Glutamatergic neuron (in vitro differentiated cells): ENCODE measurements around the gene UAP1L1. TPM values are rescaled to one million over a fixed set of nuclear protein-coding genes. Genes with fewer than 3 reads are reported as not detected.

Experiments used
- DNase-seq: peaks from one replicate; pipeline ENCODE4 v3.0.0; 2022
- H3K27ac Mint-ChIP-seq: one replicate; pipeline ENCODE4 v1.8.0; 2020; ENCODE audit warnings: mild to moderate bottlenecking, mixed read lengths, inconsistent platforms; ENCODE audit not compliant: unreplicated experiment
- H3K27me3 Mint-ChIP-seq: one replicate; pipeline ENCODE4 v1.8.0; 2020; ENCODE audit warnings: mild to moderate bottlenecking, moderate library complexity, mixed read lengths, inconsistent platforms; ENCODE audit not compliant: unreplicated experiment
- H3K36me3 Mint-ChIP-seq: one replicate; pipeline ENCODE4 v1.8.0; 2020; ENCODE audit warnings: mild to moderate bottlenecking, mixed read lengths, inconsistent platforms; ENCODE audit not compliant: unreplicated experiment
- H3K4me1 Mint-ChIP-seq: one replicate; pipeline ENCODE4 v1.8.0; 2020; ENCODE audit warnings: mild to moderate bottlenecking, low read depth, mixed read lengths, inconsistent platforms; ENCODE audit not compliant: unreplicated experiment
- H3K4me3 Mint-ChIP-seq: one replicate; pipeline ENCODE4 v1.8.0; 2020; ENCODE audit warnings: mild to moderate bottlenecking, mixed read lengths, inconsistent platforms; ENCODE audit not compliant: unreplicated experiment
- H3K9me3 Mint-ChIP-seq: one replicate; pipeline ENCODE4 v1.8.0; 2020; ENCODE audit warnings: mild to moderate bottlenecking, moderate library complexity, mixed read lengths, inconsistent platforms; ENCODE audit not compliant: unreplicated experiment
- CTCF ChIP-seq: fragments of 200-600 bp; sonication (generic); IDR thresholded peaks from one replicate; pipeline ENCODE4 v1.5.0; 2021; ENCODE audit not compliant: partially characterized antibody, unreplicated experiment
- total RNA-seq: library from RNA; stranded (reverse); fragmentation: NEBNext Ultra II Directional; extraction: Animal tissue kit (Norgen Biotek cat#: 25700); gene quantifications from one replicate; pipeline ENCODE4 v1.2.1, GENCODE V29; 2021; ENCODE audit not compliant: unreplicated experiment

Gene UAP1L1
- total RNA-seq, 1 donor from 2014 or later, result 5.1 TPM

DNA sequence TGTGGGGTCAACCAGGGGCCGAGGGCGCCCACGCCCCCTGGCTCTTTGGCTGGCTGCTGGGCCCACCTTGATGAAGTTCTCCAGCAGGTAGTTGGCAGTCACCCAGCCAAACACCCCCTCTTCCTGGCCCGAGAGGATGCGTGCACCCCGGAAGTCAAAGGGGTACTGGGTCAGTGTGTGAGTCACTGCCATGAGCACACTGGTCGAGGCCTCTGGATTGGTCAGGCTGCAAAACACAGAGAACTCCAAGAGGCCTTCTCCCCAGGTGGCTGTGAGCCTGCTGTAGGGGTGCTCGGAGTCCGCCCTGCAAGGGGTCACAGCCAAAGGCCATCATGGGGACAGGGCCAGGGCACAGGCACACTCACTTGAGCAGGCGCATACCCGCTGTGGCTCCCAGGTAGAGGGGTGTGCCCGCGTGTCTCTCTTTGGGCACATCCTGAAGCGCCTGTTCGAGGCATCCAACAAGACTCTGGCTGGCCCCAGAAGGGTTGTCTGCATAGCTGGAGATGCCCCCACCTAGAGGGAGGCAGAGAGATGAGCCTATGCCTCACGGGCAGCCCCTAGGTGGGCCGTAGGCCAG is 26.1 kb upstream of the UAP1L1 start:
- Mint-ChIP-seq H3K4me3 (no peak overlapping the region), H3K9me3 (no peaks in the 10 kb centered on the region), H3K27ac (no peak overlapping the region), H3K36me3 (no peaks in the 10 kb centered on the region), H3K4me1 (no peaks in the 10 kb centered on the region), H3K27me3 (peaks cover 8% of the 10 kb centered on the region)
- no peak for DNase-seq
- TF ChIP-seq CTCF, result no peak

DNA sequence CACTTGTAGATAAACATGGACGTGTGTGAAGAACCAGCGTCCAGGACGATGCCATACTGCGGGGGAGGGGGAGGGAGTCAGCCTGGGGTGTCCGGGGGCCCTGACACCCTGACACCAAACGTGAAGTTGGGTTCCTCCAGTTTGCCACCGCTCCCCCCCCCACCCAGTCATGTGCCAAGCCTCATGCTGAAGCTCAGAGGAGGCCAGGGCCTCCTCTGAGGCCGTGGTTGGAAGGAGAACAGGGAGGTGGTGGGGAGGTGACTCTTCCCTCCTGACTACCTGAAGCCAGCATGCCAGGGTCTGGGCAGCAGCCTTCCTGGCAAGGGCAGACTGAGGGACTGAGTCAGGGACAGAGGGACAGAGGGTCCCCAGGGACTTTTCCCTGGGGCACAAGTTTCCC is 25.0 kb upstream of the UAP1L1 start:
- TF ChIP-seq CTCF, result no peak
- peaks cover 9% of the 10 kb centered on the region for H3K27me3 Mint-ChIP-seq
- H3K36me3 Mint-ChIP-seq, result no peaks in the 10 kb centered on the region
- no peaks in the 10 kb centered on the region for H3K9me3 Mint-ChIP-seq
- DNase-seq, result no peak
- H3K4me3 Mint-ChIP-seq, result no peak overlapping the region
- no peak overlapping the region for H3K27ac Mint-ChIP-seq
- peaks cover 2% of the 10 kb centered on the region for H3K4me1 Mint-ChIP-seq

DNA sequence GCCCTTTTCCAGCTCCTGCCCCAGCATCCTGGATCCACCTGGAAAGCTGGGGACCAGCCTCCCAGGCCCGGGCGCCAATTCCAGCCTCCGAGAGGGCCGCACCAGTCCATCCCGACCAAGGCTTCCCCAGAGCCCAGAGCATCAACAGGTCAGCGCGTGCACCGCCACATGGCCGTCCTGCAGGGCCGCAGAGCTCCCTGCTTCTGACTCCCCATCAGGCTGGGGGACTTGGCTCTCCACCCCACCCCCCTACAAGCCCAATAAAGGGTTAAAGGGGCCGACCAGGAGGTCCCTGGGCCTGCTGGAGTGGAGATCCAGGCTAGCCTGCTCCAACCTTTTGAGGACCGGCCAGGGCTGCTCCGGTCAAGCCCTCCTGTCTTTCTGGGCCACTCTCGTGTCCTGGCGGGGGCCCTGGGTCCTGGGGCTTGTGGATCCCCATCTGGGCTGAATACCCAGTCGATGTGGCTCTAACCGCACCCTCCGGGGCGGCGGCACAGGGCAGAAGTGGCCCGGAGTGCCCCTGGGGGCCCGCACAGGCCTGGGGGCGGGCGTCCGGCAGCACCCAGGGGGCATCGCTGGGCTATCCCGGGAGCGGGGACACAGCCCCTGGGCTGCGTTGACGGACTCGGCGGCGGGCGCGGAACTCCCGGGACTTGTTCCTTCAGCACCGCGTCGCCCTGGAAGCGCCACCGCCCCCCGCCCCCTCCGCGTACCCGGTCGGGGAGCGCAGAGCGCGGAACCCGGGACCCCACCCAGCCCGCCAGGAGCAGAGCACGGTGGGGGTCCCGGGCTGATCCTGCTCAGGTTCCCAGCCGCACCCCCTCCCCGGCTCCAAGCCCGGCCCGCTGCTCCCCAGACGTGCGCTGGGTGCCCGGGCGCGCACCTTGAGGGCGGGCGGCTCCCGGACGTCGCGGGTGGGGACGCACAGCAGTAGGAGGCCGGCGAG is 24.0 kb upstream of the UAP1L1 start:
- no peak overlapping the region for H3K27ac Mint-ChIP-seq
- peaks cover 2% of the 10 kb centered on the region for H3K4me1 Mint-ChIP-seq
- H3K27me3 Mint-ChIP-seq, result peaks cover 15% of the 10 kb centered on the region
- H3K36me3 Mint-ChIP-seq, result no peaks in the 10 kb centered on the region
- DNase-seq, result no peak
- TF ChIP-seq CTCF, result no peak
- H3K4me3 Mint-ChIP-seq, result no peak overlapping the region
- H3K9me3 Mint-ChIP-seq, result peaks cover 4% of the 10 kb centered on the region

DNA sequence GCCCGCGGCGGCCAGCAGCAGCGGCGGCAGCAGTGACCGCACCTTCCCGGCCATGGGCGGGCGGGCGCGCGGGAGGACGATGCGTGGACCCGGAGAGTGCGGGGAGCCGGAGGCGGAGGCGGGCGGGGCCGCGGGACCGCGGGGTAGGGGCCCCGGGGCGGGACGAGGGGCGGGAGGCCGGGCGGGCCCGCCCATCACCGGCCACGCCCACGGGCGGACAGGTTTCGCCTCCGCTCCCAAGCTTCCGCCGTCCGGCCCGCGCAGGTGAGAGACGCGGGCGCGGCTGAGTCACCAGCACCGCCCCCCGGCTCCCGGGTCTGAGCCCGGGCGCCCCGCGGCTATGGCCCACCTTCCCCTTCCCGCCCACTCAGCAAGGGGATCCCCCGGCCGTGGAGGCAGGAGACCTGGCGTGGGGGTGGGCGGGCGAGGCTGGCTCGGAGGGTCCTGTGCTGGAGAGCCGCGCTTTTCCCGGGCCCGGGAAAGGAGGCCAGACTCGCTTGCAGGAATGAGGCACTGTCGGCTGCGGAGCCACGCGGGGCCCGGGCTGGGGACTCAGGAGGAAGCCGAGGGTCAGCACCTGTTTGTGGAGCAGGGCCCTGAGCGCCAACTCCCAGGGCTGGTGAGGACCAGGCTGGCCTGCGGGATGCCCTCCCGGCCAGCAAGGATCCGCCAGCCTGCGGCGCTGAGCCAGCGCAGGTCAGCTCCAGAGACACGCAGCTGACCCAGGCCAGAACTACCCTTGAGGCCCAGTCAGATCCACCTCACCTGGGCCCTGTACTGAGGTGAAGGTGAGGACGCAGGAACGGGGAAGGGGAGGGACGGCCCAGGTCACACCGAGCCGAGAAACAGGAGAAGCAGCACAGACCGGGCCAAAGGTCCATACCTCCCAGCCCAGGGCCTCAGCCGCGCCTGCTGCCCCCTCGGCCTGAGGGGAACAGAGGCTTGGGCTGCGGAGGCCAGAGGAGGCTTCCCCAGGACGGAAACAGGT is 23.1 kb upstream of the UAP1L1 start, which contains the start of gene ENTPD2:
Gene ENTPD2 (minus strand): TSS at position 118 of the 988 bp plus-strand sequence. CDS start 64 bp downstream, at position 54.
- Mint-ChIP-seq H3K9me3 (peaks cover 4% of the 10 kb centered on the region), H3K27ac (no peak within 1 kb of the TSS), H3K4me3 (no peak within 1 kb of the TSS), H3K27me3 (peaks cover 13% of the 10 kb centered on the region), H3K4me1 (peaks cover 2% of the 10 kb centered on the region), H3K36me3 (no peaks in the 10 kb centered on the region)
- DNase-seq, result no peak
- no peak for TF ChIP-seq CTCF
